Testis (tissue), 2 donors: Measurements from ENCODE around the gene DPH6.

Source experiments
- CTCF ChIP-seq, 3 experiments: fragments of 450-650 bp in 2 of 3; fragments of 200-600 bp in 1 of 3; sonication (generic) in 1 of 3; IDR thresholded peaks; one replicate each; pipeline ENCODE4 v1.5.1; 2016 to 2019; ENCODE audit warnings: antibody characterized with exemption in 3 of 3, mild to moderate bottlenecking in 2 of 3, moderate library complexity in 1 of 3
- POLR2A ChIP-seq: fragments of 450-650 bp; IDR thresholded peaks from one replicate; pipeline ENCODE4 v1.6.1; 2017; ENCODE audit warnings: antibody characterized with exemption, mild to moderate bottlenecking, moderate library complexity

GRCh38 chr15:35549567-35549966 is 3.6 kb upstream of the DPH6 start:
- TF ChIP-seq CTCF (IDR thresholded peaks at IDR 0.05) (no peak), POLR2A (no peak)
